ENCODE data around the gene EPHA5. TPM values are rescaled to one million over a fixed set of nuclear protein-coding genes. Genes with fewer than 3 reads are reported as not detected.

Gene EPHA5
- total RNA-seq, 1 experiment from 2014 or later, result 0.04 TPM

DNA sequence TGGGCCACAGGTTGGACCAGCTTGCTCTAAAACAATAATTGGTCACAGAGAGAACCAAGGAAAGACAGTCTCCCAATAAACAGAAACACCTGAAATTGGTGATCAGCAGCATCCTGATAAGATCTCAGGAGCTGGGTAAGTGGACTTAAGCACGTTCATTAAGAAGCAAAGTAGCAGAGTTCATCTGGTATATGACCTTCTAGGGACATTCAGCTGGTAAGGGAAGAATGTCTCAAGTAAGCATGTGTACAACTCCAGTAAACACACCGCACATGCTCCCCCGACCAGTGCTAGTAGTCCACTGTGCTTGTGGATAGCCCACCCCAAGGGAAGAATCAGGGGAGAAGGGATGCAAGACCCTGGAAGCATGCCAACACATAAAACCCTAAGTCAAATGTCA lies 216.9 kb downstream of the EPHA5 start (continued):
- TF ChIP-seq, protein P1, sequence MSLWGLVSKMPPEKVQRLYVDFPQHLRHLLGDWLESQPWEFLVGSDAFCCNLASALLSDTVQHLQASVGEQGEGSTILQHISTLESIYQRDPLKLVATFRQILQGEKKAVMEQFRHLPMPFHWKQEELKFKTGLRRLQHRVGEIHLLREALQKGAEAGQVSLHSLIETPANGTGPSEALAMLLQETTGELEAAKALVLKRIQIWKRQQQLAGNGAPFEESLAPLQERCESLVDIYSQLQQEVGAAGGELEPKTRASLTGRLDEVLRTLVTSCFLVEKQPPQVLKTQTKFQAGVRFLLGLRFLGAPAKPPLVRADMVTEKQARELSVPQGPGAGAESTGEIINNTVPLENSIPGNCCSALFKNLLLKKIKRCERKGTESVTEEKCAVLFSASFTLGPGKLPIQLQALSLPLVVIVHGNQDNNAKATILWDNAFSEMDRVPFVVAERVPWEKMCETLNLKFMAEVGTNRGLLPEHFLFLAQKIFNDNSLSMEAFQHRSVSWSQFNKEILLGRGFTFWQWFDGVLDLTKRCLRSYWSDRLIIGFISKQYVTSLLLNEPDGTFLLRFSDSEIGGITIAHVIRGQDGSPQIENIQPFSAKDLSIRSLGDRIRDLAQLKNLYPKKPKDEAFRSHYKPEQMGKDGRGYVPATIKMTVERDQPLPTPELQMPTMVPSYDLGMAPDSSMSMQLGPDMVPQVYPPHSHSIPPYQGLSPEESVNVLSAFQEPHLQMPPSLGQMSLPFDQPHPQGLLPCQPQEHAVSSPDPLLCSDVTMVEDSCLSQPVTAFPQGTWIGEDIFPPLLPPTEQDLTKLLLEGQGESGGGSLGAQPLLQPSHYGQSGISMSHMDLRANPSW (CRISPR knock-in tag; conservative IDR thresholded peaks at IDR 0.05; ENCODE audit: low read depth), result no peak

DNA sequence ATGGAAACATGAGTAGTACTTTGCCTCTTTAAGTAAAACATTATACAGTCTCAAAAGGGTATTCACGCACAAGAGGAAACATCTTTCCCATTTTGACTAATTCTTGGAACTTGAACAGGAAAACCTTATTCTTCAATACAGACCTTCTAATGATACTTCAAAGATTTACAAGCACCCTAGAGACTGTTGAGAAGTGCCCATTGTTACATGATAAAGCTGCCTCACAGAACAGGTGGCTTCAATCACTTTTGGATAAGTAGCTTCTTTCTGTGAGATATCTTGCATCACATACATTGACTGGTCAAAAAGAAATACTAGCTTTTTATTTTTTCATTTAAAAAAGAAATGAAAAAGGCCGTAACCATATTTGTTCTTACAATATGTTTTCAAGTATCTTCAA lies 219.4 kb downstream of the EPHA5 start:
- POLR2A ChIA-PET, result no interaction called here
- TF ChIP-seq PREB (CRISPR knock-in tag; IDR thresholded peaks at IDR 0.05; ENCODE audit: borderline replicate concordance), result no peak
- no peak for TF ChIP-seq ETV6 (CRISPR knock-in tag; IDR thresholded peaks at IDR 0.05)
- TF ChIP-seq, protein P2, sequence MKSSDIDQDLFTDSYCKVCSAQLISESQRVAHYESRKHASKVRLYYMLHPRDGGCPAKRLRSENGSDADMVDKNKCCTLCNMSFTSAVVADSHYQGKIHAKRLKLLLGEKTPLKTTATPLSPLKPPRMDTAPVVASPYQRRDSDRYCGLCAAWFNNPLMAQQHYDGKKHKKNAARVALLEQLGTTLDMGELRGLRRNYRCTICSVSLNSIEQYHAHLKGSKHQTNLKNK (CRISPR knock-in tag; IDR thresholded peaks at IDR 0.05), result no peak
- no peak for TF ChIP-seq FOXJ3 (CRISPR knock-in tag; IDR thresholded peaks at IDR 0.05; ENCODE audit: borderline replicate concordance)
- no peak for TF ChIP-seq SMAD3 (CRISPR knock-in tag; IDR thresholded peaks at IDR 0.05; ENCODE audit: borderline replicate concordance)
- no peak for TF ChIP-seq TP53 (CRISPR knock-in tag; IDR thresholded peaks at IDR 0.05)
- TF ChIP-seq HMGA2 (CRISPR knock-in tag; IDR thresholded peaks at IDR 0.05), result no peak
- TF ChIP-seq MXD4 (CRISPR knock-in tag; IDR thresholded peaks at IDR 0.05; ENCODE audit: borderline replicate concordance), result no peak
- no peak for TF ChIP-seq OVOL2 (CRISPR knock-in tag; IDR thresholded peaks at IDR 0.05; ENCODE audit: borderline replicate concordance)
- no peak for TF ChIP-seq MAX (CRISPR knock-in tag; IDR thresholded peaks at IDR 0.05)
- TF ChIP-seq ZBTB21 (CRISPR knock-in tag; IDR thresholded peaks at IDR 0.05; ENCODE audit: borderline replicate concordance), result no peak
- no peak for TF ChIP-seq ZNF263 (CRISPR knock-in tag; IDR thresholded peaks at IDR 0.05; ENCODE audit: low read depth)
- TF ChIP-seq ZNF317 (CRISPR knock-in tag; IDR thresholded peaks at IDR 0.05; ENCODE audit: borderline replicate concordance, low read depth), result no peak
- no peak for TF ChIP-seq CDX4 (CRISPR knock-in tag; IDR thresholded peaks at IDR 0.05; ENCODE audit: borderline replicate concordance)
- no peak overlapping the region for H3K27ac Mint-ChIP-seq
- no peaks in the 10 kb centered on the region for H3K36me3 Mint-ChIP-seq
- H3K27me3 Mint-ChIP-seq (ENCODE audit: low read depth), result no peaks in the 10 kb centered on the region; the same call in 1 of the 2 replicates
- DNase-seq (ENCODE audit: low spot score) (no peak), ATAC-seq (no peak)
- H3K9me3 Mint-ChIP-seq, result no peaks in the 10 kb centered on the region
- H3K4me1 Mint-ChIP-seq, result peaks cover 17% of the 10 kb centered on the region
- no peak overlapping the region for H3K4me3 Mint-ChIP-seq
- CTCF ChIA-PET, result interaction anchor here (0.6 to 0.7 kb wide), 2 partner anchors 10 to 59 kb away, joined by 3 to 4 read pairs; no protein-coding TSS in a partner anchor

DNA sequence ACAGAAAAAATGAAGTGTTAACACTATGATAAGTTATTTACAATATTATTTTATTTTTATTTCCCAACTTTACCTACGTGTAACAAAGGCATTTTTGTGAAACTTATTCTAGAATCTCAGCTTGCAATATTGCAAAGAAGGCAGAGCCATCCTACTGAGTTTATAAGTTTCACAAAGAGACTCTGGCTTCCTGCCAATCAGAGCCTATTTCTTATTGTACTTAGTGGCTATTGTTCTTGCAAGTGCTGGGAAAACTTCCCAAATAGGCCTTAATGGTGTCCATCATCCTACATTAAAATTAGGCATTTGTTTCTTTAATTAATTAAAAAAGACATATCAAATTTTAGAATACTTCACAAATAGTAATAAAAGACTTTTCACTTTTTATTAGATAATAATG lies 233.2 kb downstream of the EPHA5 start:
- DNase-seq (ENCODE audit: low spot score) (no peak), ATAC-seq (no peak)
- no peaks in the 10 kb centered on the region for H3K4me1 Mint-ChIP-seq
- no peak overlapping the region for H3K27ac Mint-ChIP-seq
- H3K9me3 Mint-ChIP-seq, result no peaks in the 10 kb centered on the region
- TF ChIP-seq ESRRA (CRISPR knock-in tag; IDR thresholded peaks at IDR 0.05; ENCODE audit: borderline replicate concordance) (no peak), NR1H2 (CRISPR knock-in tag; IDR thresholded peaks at IDR 0.05) (no peak)
- ChIA-PET CTCF (no interaction called here), POLR2A (no interaction called here)
- H3K4me3 Mint-ChIP-seq, result no peak overlapping the region
- no peaks in the 10 kb centered on the region for H3K36me3 Mint-ChIP-seq
- H3K27me3 Mint-ChIP-seq (ENCODE audit: low read depth), result no peaks in the 10 kb centered on the region

Data from WTC11 (cell line).